HG02938 (cell line): Measurements from ENCODE around the gene PDE4D.

Source experiments
- ATAC-seq: cut with Tn5 transposase; IDR thresholded peaks from one replicate; pipeline ENCODE4 v1.9.1; 2021; ENCODE audit warnings: mild to moderate bottlenecking, moderate library complexity; ENCODE audit not compliant: unreplicated experiment

The PDE4D gene

GRCh38 chr5:59133764-59134261 is 759.7 kb downstream of the PDE4D start:
- no peak for ATAC-seq

GRCh38 chr5:59132131-59132530 is 761.4 kb downstream of the PDE4D start:
- no peak for ATAC-seq

- ATAC-seq, result no peak
Measured at GRCh38 chr5:59130431-59130830, 763.1 kb downstream of the PDE4D start.

GRCh38 chr5:59128646-59129290 is 764.8 kb downstream of the PDE4D start:
- no peak for ATAC-seq

GRCh38 chr5:59126708-59127573 is 766.6 kb downstream of the PDE4D start:
- ATAC-seq, result no peak

GRCh38 chr5:59126016-59126707 is 767.4 kb downstream of the PDE4D start:
- no peak for ATAC-seq

GRCh38 chr5:59125011-59125961 is 768.2 kb downstream of the PDE4D start:
- ATAC-seq, result no peak

- peak; percentile 41 for ATAC-seq
Measured at GRCh38 chr5:59123595-59124561, 769.6 kb downstream of the PDE4D start.

GRCh38 chr5:59119480-59119879 is 774.0 kb downstream of the PDE4D start:
- ATAC-seq, result no peak

GRCh38 chr5:59117320-59117719 is 776.2 kb downstream of the PDE4D start:
- ATAC-seq, result no peak

- no peak for ATAC-seq
Measured at GRCh38 chr5:59116231-59116865, 777.2 kb downstream of the PDE4D start.

- no peak for ATAC-seq
Measured at GRCh38 chr5:59115345-59115744, 778.2 kb downstream of the PDE4D start.

- no peak for ATAC-seq
Measured at GRCh38 chr5:59109383-59109782, 784.1 kb downstream of the PDE4D start.

GRCh38 chr5:59107692-59108091 is 785.8 kb downstream of the PDE4D start:
- no peak for ATAC-seq

- ATAC-seq, result no peak
Measured at GRCh38 chr5:59104400-59105127, 789.0 kb downstream of the PDE4D start.

GRCh38 chr5:59103303-59103702 is 790.2 kb downstream of the PDE4D start:
- ATAC-seq, result no peak

- no peak for ATAC-seq
Measured at GRCh38 chr5:59102437-59102836, 791.1 kb downstream of the PDE4D start.

GRCh38 chr5:59100875-59101274 is 792.7 kb downstream of the PDE4D start:
- no peak for ATAC-seq
